GM21825 (cell line): ENCODE data around the gene TMEM89.
A peak's percentile ranks its signal among the peaks of the same experiment; 100 is the strongest.

Experiments
- ATAC-seq: cut with Tn5 transposase; IDR thresholded peaks from one replicate; pipeline ENCODE4 v1.9.1; 2021; ENCODE audit warnings: mild to moderate bottlenecking, moderate library complexity; ENCODE audit not compliant: unreplicated experiment

TMEM89 gene, protein sequence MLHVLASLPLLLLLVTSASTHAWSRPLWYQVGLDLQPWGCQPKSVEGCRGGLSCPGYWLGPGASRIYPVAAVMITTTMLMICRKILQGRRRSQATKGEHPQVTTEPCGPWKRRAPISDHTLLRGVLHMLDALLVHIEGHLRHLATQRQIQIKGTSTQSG

DNA sequence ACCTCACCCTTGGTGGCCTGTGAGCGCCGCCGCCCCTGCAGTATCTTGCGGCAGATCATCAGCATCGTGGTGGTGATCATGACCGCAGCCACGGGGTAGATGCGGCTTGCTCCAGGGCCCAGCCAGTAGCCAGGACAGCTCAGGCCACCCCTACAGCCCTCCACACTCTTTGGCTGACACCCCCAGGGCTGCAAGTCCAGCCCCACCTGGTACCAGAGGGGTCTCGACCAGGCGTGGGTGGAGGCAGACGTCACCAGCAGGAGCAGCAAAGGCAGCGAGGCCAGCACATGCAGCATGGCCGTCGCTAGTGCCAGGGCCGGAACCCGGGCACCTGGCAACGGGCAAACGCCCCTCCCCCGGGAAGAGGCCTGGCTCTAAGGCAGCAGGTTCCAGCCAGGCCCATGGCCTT lies at the start of gene TMEM89:
TSS of gene TMEM89 (minus strand) at position 309 of the 409 bp plus-strand sequence. CDS start at position 296, 13 bp downstream.
- no peak for ATAC-seq

DNA sequence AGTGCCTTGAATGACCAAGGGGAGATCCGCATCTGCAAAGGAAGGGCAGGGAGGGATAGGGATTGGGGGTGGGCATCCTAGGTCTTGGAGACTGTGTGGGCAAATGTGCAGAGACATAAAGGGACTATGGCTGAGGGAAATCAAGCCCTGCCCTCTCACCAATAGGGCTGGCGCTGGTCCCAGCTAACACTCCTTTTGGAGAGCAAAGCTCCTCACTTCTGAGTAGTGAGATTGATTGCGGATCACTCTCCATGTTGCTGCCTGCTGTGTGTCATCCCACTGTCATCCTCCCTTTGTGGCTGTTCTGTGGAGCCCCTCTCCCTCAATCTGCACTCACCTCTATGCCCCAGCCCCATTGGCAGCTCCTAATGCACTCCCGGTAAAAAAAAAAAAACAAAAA lies 43.4 kb upstream of the TMEM89 start:
- ATAC-seq: no peak

DNA sequence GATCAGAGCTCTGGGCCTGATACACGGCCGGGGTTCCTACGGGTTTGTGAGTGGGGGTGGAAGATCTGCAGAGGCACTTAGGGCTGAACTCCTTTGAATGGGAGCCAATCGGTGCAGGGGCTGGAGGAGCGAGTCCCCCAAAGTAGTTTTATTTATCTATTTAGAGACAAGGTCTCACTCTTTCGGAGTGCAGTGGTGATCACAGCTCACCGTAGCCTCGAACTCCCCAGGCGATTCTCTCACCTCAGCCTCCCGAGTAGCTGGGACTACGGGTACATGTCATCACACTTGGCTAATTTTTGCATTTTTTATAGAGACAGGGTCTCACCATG lies 42.7 kb upstream of the TMEM89 start:
- no peak for ATAC-seq

DNA sequence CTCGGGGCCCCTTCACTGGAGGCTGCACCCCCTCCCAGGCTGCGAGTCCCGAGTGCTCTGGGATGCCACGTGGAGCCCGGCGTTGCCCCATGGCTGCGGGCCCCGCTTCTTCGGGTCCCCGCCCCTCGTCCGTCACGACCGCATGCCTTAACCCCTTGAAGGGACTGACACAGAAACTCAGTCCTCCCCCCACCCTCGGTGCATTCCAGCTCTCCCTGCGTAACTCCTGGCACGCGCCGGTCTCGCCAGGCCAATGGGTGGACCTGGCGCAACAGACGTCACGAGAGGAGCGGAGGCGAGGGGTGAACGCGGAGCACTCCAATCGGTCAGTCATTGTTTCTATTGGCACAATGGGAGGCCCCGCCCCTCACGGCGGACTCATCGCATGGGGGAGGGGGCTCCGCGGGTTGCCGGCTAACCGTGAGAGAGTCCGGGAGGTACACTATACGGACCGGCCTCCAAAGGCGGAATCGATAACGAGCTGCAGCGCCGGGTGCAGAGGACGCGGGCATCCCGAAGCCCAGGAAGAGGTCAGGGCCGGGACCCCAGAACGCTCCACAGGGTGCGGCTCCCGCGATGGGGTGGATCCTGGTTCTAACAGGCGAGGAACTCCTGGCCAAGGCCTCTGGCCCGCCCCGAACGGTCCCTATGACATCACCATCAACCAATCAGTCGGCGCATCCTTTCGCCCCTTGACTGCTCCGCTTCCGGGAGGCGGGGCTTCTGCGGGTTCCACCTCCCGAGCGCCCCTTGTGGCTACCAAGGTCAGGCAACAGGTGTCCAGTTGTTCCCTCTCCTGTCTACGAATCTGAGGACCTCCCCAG lies 42.1 kb upstream of the TMEM89 start:
- peak; percentile 86 for ATAC-seq

DNA sequence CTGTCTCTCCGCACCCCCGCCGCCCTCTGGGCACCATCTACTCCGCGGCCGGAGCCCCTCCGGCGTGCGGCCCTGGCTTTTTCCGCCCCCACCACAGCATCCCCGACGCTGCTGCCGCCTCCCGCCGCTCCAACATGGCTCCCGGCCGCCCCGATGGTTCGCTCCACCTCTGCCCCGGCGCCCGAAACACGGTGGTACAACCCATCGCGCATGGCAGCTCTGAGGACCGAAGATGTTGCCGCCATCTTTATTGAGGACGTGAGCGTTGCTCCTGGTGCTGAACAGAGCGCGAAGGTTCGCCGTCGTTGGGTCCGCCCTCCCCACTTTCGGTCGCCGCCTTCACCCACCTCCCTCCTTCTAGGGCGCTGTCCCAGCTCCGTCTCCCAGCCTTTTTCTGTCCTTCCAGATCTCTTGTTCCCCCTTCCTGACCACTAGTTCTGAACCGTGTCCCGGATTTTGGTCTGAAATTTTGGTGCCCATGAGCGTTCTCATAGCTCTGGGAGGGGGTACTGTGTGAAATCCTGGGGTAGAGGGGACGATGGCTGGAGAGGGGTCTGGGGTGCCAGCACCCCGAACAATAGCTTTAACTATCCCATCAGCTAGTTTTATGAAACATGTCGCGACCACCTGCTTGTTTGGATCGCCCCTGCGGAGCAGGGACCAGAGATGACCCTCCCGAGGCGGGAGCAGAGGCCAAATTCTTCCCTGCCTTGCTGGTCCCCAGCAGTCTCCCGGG lies 41.4 kb upstream of the TMEM89 start, which contains the start of gene CELSR3:
TSS of gene CELSR3 (minus strand) at position 134 of the 736 bp plus-strand sequence. CDS start 252 bp downstream, outside the sequence.
- no peak for ATAC-seq

DNA sequence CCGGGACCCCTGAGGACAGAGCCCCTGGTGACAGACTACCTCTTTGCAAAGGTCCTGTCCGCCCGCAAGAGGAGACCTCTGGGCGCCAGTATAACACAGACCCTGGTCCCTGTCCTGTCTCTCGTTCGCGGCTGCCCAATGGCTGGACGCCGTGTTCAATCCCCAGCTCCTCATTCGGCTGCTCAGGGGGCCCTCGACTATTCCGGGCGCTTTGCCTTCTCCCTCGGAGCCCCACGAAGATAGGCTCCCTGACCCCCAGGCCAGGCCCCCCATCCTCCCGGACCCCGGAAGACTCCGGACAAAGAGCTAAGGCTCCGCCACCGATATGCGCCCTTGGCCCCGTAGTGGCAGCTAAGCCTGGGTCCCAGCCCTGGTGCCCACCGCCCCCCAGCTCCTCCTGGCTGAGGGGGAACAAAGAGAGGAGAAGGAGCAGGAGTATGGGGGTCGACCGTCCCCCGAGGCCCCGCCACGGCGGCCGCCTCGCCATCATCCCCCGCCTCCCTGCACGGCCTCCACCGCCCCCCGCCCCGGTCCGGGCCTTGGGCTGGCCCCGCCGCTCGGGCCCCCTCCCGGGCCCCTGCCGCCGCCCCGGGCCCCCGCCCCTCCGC lies 40.7 kb upstream of the TMEM89 start:
- ATAC-seq: no peak

DNA sequence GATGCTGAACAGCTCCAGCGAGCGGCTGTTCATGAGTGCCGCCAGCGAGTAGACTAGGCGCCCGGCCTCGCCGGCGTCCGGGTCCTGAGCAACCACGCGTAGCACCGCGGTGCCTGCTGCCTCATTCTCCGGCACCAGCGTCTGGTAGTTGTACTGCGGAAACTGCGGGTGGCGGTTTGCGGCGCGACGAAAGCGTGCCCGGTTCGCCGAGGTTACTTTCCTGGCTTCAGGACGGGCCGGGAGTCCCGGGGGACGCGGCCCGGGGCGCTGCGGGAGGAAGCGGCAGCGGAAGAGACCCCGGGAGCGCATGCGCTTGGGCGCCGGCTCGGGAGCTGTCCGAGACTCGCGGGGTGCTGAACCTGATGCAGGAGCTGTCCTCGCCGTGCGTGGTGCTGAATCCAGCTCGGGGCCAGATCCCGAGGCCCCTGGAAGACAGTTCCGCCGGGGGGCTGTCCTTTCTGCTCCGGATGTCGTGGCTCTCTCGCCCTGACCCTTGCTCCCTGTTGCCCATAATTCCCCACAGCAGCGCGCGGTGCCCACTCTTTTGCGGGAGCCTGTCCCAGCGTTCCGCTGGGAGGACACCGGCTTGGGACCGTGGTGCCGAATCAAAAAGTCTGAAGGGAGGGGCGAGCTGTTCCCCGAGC lies 40.1 kb upstream of the TMEM89 start:
- peak; percentile 30 for ATAC-seq

DNA sequence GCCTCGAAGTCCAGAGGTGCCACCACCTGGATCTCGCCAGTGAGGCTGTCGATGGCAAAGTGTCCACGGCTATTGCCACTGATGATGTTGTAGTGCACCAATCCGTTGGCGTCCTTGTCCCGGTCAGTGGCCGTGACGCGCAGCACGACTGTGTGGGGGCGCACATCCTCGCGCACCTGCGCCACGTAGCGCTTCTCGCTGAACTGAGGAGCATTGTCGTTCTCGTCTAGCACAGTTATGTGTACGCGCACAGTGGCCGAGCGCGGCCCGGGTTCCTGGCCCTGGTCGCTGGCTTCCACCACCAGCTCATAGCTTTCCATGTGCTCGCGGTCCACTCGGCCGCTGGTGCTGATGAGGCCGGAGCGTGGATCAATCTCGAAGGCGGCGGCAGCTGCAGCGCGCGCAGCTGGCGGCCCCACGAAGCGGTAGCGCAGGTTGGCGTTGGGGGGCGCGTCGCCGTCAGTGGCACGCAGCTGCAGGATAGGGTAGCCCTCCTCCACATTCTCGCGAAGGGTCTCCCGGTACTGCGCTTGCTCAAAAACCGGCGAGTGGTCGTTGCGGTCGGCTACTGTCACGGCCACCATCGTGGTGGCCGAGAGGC lies 39.3 kb upstream of the TMEM89 start:
- no peak for ATAC-seq

DNA sequence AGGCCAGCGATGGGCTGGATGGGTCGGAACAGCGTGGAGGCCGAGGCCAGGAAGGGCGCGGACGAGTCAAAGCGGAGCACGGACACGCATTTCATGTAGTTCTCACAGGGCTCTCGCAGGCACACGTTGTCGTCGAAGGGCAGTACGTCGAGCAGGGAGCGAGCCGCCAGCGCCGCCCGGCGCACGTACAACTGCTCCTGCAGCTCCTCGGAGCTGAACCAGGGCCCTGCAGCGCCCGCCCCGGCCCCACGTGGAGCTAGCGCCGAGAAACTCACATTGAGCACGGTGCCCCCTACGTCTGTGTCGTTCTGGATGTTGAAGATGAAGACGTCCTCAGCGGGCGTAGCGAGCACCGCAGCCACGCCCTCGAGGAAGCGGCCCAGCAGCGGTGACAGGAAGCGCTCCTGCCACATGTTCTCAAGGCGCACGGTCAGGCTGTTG lies 35.3 kb upstream of the TMEM89 start:
- no peak for ATAC-seq

DNA sequence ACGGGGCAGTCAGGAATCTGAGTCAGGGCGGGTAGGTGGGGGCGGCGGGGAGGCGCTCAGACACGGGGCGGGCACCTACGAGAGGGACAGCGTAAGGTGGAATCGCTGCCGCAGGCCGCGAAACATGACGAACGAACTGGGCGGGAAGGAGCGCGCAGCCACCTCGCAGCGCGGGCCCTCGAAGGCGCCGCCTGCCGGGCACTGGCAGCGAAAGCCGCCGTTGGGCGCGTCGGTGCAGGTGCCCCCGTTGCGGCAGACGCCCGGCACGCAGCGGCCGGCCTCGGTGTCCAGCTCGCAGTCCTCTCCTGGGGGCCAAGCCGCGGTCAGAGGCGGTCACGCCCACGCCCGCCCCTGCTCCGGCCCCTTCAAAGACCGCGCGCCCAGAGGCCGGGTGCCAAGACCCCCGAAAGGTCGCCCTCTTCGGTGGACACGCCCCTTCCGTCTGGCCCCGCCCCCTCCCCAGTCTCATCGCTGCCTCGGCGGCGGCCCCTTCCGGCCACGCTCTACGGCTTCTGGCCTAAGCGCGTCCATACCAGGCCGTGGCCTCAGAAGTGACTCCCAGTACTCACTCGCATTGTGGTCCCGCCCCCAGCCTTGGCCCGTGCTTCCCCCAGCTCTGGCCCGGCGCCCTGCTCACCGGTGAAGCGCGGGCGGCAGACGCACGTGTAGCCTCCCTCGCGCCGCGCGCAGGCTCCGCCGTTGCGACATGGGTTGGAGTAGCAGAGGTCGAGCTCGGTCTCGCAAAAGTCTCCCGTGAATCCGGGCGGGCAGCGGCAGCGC lies 34.7 kb upstream of the TMEM89 start:
- peak; percentile 48 for ATAC-seq

DNA sequence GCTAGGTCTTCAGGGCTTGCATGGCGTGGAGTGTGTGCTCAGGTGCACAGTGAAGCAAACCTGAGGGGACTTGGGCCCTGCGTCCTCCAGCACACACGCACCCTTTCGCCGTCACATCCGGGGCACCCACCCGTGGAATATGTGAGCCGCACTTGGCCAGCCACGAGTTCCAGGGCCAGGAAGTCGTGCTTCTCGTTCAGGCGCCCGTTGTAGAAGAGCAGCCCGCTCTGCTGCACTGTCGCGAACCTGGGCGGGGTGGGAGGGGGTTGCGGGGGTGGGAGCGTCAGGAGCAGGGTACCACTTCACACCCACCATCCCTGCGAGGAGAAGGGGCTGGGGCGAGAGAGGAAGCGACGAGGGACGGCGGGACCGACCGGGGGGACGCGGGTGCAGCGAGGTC lies 34.0 kb upstream of the TMEM89 start:
- no peak for ATAC-seq

DNA sequence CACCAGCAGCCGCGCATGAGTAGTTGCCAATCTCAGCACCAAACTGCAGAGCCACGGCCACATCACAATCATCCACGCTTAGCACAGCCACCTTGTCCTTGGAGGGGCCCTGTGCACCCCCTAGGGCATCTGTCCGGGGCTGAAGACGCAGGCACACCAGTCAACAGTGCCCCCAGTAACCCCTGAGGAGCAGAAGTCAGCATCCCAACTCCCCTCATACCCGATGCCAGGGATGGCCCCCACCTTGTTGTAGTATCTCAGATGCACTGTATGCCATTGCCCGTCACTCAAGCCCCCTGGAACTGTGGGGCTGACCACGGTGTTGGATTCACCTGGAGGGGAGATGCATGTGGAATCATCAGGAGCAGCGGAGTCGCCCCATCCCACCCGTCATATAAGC lies 33.5 kb upstream of the TMEM89 start:
- no peak for ATAC-seq

DNA sequence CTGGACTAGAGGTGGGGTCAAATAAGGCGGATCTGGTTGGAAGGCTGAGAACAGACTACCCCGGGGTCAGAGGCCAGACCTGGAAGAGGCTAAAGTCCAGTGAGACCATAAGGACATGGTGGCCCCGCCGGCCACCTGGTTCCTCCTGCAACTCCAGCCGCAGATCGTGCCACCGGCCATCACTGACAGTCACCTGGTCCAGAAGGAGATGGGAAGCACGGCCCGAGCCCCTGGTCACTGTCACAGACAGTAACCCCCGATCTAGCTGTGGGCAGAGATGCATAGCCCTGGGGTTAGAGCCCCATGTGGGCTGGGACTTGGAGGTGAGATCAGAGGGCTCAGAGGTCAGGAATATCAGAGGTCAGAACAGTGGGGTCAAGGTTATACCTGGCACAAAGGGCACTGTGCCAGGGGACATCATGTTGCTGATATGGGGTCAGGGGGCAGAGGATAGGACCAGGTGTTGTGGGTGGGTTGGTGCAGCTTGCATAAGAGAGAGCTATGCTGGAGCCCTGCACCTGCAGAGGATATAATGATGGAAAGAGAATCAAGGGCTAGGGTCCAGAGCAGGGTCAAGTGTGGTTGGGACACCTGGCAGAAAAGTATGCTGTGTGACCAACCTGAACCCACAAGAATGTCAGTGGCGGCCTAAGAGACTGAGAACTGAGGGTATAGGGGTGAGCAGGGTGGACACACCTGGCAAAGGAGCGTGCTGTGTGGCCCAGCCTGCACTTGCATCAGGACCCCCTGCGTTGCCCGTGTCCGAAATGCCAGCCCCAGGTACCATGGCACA lies 31.6 kb upstream of the TMEM89 start:
- ATAC-seq: no peak

DNA sequence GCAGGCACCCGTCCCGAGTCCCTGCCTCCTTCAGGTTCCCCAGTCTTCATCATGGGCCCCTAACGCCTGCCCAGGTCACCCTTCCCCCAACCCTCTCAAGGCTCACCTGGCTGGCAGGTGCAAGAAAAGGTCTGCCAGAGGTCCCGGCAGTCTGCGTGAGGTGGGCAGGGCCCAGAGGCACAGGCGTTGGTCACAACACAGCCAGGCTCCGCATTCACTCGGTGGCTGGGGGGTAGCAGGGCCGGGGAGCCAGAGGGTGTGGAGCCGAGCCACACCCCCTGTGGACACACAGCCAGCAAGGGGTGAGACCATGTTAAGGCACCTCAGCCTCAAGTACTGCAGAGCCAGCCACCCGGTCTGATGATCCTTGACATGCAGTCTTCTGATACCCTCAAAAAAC lies 30.2 kb upstream of the TMEM89 start:
- ATAC-seq: no peak

DNA sequence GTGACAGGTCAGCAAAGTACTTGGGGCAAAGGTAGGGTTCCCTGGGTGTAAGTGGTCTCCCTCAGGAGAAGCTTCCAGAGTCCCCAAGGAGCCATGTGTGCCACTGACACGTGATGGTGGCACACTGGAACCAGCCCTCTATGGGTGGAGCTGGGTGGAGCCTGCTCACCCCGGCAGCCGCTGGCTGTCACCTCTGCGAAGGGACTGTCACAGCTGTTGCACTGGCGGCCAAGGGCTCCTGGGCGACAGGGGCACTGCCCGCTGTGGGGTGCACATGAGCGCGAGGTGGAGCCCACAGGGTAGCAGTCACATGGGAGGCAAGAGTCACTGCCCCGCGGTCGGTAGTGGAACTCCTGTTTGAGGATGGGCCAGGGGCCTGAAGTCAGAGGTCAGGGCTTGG lies 29.2 kb upstream of the TMEM89 start:
- no peak for ATAC-seq

DNA sequence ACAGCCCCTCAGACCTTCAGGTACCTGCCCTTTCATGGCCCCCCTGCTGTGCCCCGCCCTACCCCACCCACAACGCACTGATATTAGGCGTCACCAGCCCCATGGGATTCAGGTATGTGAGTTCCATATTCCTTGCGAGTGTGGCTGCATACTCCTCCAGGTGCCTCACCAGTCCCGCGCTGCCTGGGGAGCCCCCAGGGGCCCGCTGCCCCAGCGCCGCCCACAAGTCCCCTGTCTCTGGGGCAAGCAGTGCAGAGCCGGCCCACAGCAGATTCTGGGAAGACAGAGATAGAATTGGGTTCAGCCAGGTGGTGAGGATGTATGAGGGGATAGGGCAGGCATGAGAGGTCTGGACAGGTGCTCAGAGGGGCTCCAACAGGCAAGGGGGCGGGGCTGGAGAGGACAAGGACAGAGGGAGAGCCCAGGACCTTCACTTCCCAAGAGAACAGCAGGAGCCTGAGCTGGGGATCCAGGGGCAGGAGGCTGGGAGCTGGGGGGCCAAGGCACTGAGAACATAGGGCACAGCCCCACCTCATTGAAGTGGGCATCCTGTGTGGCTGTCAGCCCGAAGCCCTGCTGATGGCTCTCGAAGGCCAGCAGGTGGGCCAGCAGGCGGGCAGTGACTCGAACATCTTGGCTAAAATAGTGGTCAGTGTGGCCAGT lies 26.8 kb upstream of the TMEM89 start:
- ATAC-seq: no peak

DNA sequence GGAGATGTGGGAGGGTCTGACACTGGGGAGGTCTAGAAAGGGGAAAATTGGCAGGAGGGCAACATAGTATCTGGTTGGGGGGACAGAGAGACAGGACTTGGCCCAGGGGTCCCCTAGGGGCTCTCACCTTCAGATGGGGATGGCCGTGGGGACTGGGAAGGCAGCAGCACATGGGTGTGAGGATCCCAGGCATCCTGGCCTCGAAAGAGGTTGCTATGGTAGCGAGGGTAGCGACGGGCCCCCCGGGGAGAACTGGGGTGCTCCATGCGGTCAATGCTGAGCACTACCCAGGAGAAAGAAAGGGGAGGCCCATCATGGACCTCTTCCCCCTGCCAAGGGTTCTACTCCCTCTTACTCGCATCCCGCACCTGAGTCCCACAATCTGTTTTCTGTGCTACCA lies 26.1 kb upstream of the TMEM89 start:
- no peak for ATAC-seq
